ENCODE data around the gene KRT20. TPM values are rescaled to one million over a fixed set of nuclear protein-coding genes. Genes with fewer than 3 reads are reported as not detected.

The KRT20 gene
- total RNA-seq, 3 donors from 2014 or later (not counting 1 experiment from before 2014, with no cell fraction given), result not detected

DNA sequence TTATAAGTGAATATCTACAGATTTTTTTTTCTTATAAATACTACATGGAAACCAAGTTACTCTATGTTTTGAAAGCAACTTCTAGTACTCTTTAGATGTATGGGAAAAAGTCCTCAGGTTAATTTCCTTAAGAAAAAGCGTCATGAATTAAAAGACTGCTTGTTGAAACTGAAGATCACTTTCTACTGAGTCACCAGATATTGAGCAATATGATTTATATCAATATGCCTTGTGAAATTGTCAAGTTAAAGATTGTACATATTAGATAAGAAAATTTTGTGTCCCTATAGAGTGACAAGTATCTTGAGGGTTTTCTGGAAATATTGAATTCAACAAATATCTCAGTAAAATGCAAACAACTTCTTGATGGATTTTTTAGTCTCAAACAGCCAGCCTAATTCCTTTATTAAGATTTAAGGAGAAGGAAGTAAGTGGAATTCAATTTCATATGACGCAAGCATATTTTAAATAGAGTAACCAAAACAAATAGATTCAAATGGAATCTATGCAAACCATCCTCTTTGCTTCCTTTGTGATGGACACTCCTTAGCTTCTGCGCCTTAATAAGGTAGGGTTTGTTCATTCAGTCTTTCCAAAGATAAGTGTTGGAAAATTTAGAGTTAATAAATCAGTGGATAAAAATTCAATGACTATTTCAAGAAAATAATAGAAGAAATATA is 34.6 kb downstream of the KRT20 start:
- Histone ChIP-seq H3K27me3 (ENCODE audit: control insufficient read depth, insufficient read depth, low read length) (peaks cover 9% of the 10 kb centered on the region), H3K36me3 (ENCODE audit: control insufficient read depth, insufficient read depth, low read length) (no peaks in the 10 kb centered on the region), H3K27ac (ENCODE audit: low read length) (no peak overlapping the region), H3K4me3 (ENCODE audit: low read length) (no peak overlapping the region), H3K4me1 (ENCODE audit: control insufficient read depth, insufficient read depth, low read length) (no peaks in the 10 kb centered on the region), H3K9me3 (ENCODE audit: control insufficient read depth, insufficient read depth, low read length) (no peaks in the 10 kb centered on the region)
- ATAC-seq (no peak), DNase-seq (no peak)
- WGBS (ENCODE audit: insufficient coverage), result 100% methylated on average over 1 of the region's 3 CpGs
- no peaks in the 10 kb centered on the region for H3K9me3 Mint-ChIP-seq
- H3K4me3 Mint-ChIP-seq, result no peak overlapping the region
- intact Hi-C loops (cut with micrococcal nuclease), result no loop called here
- H3K27ac Mint-ChIP-seq, result no peak overlapping the region
- no peaks in the 10 kb centered on the region for H3K4me1 Mint-ChIP-seq
- peaks cover 36 to 50% of the 10 kb centered on the region in 2 donors for H3K27me3 Mint-ChIP-seq (ENCODE audit: low read depth in 2 of 2)
- H3K36me3 Mint-ChIP-seq, result no peaks in the 10 kb centered on the region
- TF ChIP-seq, protein P1, sequence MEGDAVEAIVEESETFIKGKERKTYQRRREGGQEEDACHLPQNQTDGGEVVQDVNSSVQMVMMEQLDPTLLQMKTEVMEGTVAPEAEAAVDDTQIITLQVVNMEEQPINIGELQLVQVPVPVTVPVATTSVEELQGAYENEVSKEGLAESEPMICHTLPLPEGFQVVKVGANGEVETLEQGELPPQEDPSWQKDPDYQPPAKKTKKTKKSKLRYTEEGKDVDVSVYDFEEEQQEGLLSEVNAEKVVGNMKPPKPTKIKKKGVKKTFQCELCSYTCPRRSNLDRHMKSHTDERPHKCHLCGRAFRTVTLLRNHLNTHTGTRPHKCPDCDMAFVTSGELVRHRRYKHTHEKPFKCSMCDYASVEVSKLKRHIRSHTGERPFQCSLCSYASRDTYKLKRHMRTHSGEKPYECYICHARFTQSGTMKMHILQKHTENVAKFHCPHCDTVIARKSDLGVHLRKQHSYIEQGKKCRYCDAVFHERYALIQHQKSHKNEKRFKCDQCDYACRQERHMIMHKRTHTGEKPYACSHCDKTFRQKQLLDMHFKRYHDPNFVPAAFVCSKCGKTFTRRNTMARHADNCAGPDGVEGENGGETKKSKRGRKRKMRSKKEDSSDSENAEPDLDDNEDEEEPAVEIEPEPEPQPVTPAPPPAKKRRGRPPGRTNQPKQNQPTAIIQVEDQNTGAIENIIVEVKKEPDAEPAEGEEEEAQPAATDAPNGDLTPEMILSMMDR (IDR thresholded peaks at IDR 0.05), result no peak

DNA sequence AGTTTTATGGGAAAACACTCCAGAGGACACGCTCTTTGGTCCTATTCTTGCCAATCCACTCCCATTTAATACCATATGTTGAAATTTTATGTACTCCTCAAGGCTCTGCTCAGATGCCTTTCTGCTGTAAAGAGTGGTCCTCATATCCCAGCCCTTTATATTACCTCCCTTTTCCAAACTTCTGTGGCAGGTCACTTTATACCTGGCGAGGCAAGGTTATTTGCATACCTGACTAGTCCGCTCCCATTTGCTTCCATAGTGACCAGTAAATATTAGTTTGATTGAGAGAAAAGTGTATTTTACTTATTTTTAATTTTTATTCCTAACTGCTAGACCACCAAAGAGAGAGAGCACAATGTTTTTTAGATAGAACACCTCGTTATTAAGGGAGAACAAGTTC is 35.3 kb downstream of the KRT20 start:
- Mint-ChIP-seq H3K27ac (no peak overlapping the region), H3K4me3 (no peak overlapping the region), H3K4me1 (no peaks in the 10 kb centered on the region), H3K36me3 (no peaks in the 10 kb centered on the region), H3K9me3 (no peaks in the 10 kb centered on the region), H3K27me3 (ENCODE audit: low read depth in 2 of 2) (peaks cover 41 to 57% of the 10 kb centered on the region in 2 donors)
- TF ChIP-seq, protein P1 (IDR thresholded peaks at IDR 0.05), result no peak
- WGBS (ENCODE audit: insufficient coverage), result 100% methylated on average over 2 of the region's 4 CpGs
- intact Hi-C loops (cut with micrococcal nuclease), result no loop called here
- no peaks in the 10 kb centered on the region for H3K9me3 ChIP-seq (ENCODE audit: control insufficient read depth, insufficient read depth, low read length)
- no peak overlapping the region for H3K27ac ChIP-seq (ENCODE audit: low read length)
- peaks cover 9% of the 10 kb centered on the region for H3K27me3 ChIP-seq (ENCODE audit: control insufficient read depth, insufficient read depth, low read length)
- H3K4me3 ChIP-seq (ENCODE audit: low read length), result no peak overlapping the region
- no peak for DNase-seq
- ATAC-seq, result no peak
- H3K4me1 ChIP-seq (ENCODE audit: control insufficient read depth, insufficient read depth, low read length), result no peaks in the 10 kb centered on the region
- no peaks in the 10 kb centered on the region for H3K36me3 ChIP-seq (ENCODE audit: control insufficient read depth, insufficient read depth, low read length)

DNA sequence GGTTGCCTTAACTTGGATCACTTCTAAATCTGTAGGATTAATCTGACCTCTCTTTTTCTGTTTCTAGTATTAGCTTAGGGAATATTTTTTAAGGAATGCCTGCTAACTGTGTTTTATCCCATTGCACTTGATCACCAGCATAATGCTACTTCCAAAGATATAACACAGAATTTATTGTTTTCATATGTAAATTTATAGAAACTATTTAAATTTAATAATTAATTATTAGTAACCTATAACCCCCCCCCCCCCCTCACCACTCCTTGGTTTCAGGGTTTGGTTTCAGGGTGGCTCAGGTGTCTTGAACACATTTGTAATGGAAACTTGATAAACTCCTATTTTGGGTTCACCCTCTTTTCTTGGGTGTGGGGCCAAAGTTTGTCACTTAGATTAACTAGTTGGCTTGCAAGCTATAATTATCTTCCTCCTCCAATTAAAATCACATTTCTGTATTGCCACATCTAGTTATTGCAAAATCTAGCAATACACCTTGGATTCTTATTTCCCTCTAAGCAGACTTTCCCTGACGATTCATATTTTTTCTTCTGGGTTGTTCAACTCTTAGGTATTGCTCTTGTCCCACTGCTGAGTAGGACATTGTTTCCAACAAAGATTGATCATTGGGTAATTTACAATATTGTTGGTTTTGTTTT is 36.3 kb downstream of the KRT20 start:
- TF ChIP-seq, protein P1 (IDR thresholded peaks at IDR 0.05), result no peak
- Histone ChIP-seq H3K36me3 (ENCODE audit: control insufficient read depth, insufficient read depth, low read length) (no peaks in the 10 kb centered on the region), H3K27me3 (ENCODE audit: control insufficient read depth, insufficient read depth, low read length) (peaks cover 9% of the 10 kb centered on the region), H3K9me3 (ENCODE audit: control insufficient read depth, insufficient read depth, low read length) (no peaks in the 10 kb centered on the region), H3K4me1 (ENCODE audit: control insufficient read depth, insufficient read depth, low read length) (no peaks in the 10 kb centered on the region), H3K4me3 (ENCODE audit: low read length) (no peak overlapping the region), H3K27ac (ENCODE audit: low read length) (no peak overlapping the region)
- intact Hi-C loops (cut with micrococcal nuclease), result no loop called here
- Mint-ChIP-seq H3K9me3 (no peaks in the 10 kb centered on the region), H3K4me1 (no peaks in the 10 kb centered on the region), H3K4me3 (no peak overlapping the region), H3K27ac (no peak overlapping the region), H3K36me3 (no peaks in the 10 kb centered on the region), H3K27me3 (ENCODE audit: low read depth in 2 of 2) (peaks cover 45 to 59% of the 10 kb centered on the region in 2 donors)
- DNase-seq (no peak), ATAC-seq (no peak)
- WGBS (ENCODE audit: insufficient coverage), result 89% methylated on average over 1 of the region's 1 CpG

Measured in natural killer cell (primary cell).